BLaER1 treated with 17β-estradiol and CSF1 and Interleukin-3, amounts not matched to agents 10 nM and 100 nM (cell line): ENCODE results near the gene INMT.

ENCODE experiments used
- H3K27ac ChIP-seq, 11 experiments: shearing (Covaris generic); formaldehyde crosslinking; 2 replicates each; pipeline ENCODE4 v1.8.1; 2022
- H3K27me3 ChIP-seq, 11 experiments: shearing (Covaris generic); formaldehyde crosslinking; 2 replicates each; pipeline ENCODE4 v1.8.1; 2022
- H3K36me3 ChIP-seq, 11 experiments: shearing (Covaris generic); formaldehyde crosslinking; 2 replicates each; pipeline ENCODE4 v1.8.1; 2022
- H3K4me1 ChIP-seq, 10 experiments: shearing (Covaris generic); formaldehyde crosslinking; 2 replicates each; pipeline ENCODE4 v1.8.1; 2022
- H3K4me2 ChIP-seq, 11 experiments: shearing (Covaris generic); formaldehyde crosslinking; 2 replicates each; pipeline ENCODE4 v1.8.1; 2022
- H3K4me3 ChIP-seq, 10 experiments: shearing (Covaris generic); formaldehyde crosslinking; 2 replicates each; pipeline ENCODE4 v1.8.1; 2022
- H3K9ac ChIP-seq, 11 experiments: shearing (Covaris generic); formaldehyde crosslinking; 2 replicates each; pipeline ENCODE4 v1.8.1; 2022
- H3K9me3 ChIP-seq, 11 experiments: shearing (Covaris generic); formaldehyde crosslinking; replicated peaks in 1 of 11; 2 replicates each; pipeline ENCODE4 v1.8.1; 2022
- H4K20me1 ChIP-seq, 11 experiments: shearing (Covaris generic); formaldehyde crosslinking; 2 replicates each; pipeline ENCODE4 v1.8.1; 2022
- Cebpa-rat ChIP-seq, 11 experiments: shearing (Covaris generic); IDR thresholded peaks; 2 replicates each; pipeline ENCODE4 v1.8.1; 2022

INMT gene

DNA sequence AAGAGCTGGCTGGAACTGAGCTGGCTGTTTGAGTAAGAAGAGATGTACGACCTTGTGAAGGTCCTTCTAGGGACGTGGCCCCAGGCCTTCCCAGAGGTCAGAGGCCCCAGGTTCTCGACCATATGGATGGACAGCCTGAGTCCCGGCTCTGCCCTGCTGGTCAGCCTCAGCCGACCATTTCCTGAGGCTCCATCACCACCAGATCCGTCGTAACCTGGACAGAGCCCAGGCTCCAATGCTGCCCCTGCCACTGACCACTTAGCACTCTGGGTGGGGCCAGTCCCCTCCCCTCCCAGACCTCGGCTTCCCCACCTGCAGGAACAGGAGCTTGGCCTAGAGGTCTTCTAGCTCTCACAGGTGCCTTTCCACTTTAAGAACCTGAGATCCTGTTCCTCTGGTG, 10.6 kb upstream of the INMT start:
- H3K4me1 ChIP-seq: peaks cover 0 to 21% (median 11%) of the 10 kb centered on the region in 10 experiments; a peak in 14 of 20 replicates
- no peak overlapping the region for H3K27ac ChIP-seq
- no peaks in the 10 kb centered on the region for H3K27me3 ChIP-seq
- H3K4me2 ChIP-seq: no peak overlapping the region
- no peak for TF ChIP-seq Cebpa-rat (IDR thresholded peaks at IDR 0.05)
- no peak overlapping the region for H3K4me3 ChIP-seq
- no peaks in the 10 kb centered on the region for H4K20me1 ChIP-seq
- peaks cover 0 to 10% (median 0%) of the 10 kb centered on the region in 11 experiments; a peak in 5 of 22 replicates for H3K9me3 ChIP-seq
- no peaks in the 10 kb centered on the region for H3K36me3 ChIP-seq
- H3K9ac ChIP-seq: no peak overlapping the region

DNA sequence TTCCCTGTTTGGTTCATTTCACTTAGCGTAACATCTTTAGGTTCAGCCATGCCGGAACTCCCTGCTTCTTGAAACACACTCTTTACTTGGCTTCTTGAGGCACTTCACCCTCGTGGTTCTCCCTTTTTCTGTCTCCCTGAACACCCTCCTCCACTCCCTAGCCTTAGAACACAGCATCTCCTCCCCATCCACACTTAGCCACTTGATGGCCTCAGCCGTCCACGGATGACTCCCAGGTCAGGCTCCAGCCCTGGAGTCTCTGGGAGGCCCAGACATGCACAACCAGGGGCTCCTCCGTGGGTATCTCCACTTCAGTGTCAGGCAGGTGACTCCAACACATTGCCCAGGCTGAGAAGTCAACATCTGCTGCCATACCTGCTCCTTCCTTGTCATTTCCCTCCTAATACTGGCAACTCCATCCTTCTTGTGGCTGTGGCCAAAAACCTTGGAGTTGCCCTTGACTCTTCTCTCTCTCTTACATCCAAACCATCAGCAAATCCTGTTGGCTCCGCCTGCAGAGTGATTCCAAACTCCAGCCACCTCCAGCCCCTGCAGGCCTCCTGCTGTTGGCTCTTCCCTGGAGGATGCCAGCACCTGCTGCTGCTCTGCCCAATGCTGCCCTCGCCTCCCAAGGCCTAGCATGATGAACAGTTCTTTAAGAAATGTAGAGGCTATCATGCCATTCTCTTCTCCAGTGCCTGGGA, 8.4 kb upstream of the INMT start:
- no peak overlapping the region for H3K4me3 ChIP-seq
- no peaks in the 10 kb centered on the region for H3K9me3 ChIP-seq
- peaks cover 0 to 13% (median 3%) of the 10 kb centered on the region in 10 experiments; a peak in 14 of 20 replicates for H3K4me1 ChIP-seq
- H3K27me3 ChIP-seq: no peaks in the 10 kb centered on the region
- H3K36me3 ChIP-seq: no peaks in the 10 kb centered on the region
- no peak overlapping the region for H3K4me2 ChIP-seq
- no peak overlapping the region for H3K27ac ChIP-seq
- no peak overlapping the region for H3K9ac ChIP-seq
- no peak for TF ChIP-seq Cebpa-rat (IDR thresholded peaks at IDR 0.05)
- no peaks in the 10 kb centered on the region for H4K20me1 ChIP-seq

DNA sequence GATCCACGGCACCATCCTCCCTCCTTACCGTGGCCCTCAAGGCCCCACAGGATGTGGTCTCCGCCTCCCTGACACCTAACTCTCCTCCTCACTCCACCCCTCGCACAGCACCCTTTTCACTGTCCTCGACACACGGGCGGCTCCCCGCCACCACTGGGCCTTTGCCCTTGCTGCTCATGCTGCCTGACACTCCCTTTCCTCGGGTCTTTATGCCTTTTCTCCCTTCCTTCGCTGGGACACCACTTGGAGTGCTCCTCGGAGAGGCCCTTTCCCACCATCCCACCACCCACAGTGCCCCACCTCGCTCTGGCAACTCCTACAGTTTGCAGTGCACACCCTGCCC, 7.9 kb upstream of the INMT start:
- Histone ChIP-seq H3K4me3 (no peak overlapping the region), H3K9ac (no peak overlapping the region), H3K27ac (no peak overlapping the region), H3K9me3 (no peaks in the 10 kb centered on the region), H3K4me1 (peaks cover 0 to 8% (median 0%) of the 10 kb centered on the region in 10 experiments; a peak in 5 of 20 replicates), H3K36me3 (no peaks in the 10 kb centered on the region), H4K20me1 (no peaks in the 10 kb centered on the region), H3K27me3 (no peaks in the 10 kb centered on the region), H3K4me2 (no peak overlapping the region)
- no peak for TF ChIP-seq Cebpa-rat (IDR thresholded peaks at IDR 0.05)

DNA sequence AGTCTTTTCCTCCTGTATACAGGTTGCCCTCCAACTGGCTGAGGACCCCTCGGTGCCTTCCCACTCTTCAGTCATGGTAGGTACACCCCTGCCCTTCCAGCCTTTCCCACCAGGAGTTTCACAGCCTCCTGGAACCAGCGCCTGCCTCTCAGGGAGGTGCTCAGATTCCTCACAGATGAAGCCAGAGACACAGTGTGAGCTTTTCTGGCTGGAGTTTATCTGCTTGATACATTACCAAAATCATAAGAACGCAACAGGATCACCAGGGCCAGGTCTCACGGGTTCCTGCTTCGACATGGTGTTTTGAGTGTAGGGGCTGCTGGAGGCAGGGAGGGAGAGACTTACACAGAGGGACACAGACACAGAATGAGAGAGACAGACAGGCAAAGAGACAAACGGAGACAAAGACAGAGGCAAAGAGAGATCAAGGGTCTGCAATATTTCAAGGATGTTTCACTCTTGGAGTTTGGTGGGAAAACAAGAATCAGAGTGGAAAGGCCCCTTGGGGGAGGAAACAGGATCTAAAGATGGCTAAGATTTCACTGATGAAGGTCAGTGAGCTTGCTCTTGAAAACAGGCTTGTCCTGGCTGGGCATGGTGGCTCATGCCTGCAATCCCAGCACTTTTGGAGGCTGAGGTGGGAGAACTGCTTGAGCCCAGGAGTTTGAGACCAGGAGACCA, 6.5 kb upstream of the INMT start:
- Histone ChIP-seq H3K4me3 (no peak overlapping the region), H3K4me1 (peaks cover 0 to 3% (median 0%) of the 10 kb centered on the region in 10 experiments; a peak in 3 of 20 replicates)

DNA sequence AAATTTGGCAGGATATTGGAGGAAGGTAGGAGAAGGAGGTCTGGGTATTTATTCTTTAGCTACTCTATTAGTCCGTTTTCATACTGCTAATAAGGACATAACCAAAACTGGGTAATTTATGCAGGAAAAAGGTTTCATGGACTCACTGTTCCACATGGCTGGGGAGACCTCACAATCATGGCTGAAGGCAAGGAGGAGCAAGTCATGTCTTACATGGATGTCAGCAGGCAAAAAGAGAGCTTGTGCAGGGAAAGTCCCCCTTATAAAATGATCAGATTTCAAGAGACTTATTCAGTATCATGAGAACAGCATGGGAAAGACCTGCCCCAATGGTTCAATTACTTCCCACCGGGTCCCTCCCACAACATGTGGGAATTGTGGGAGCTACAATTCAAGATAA, 1.9 kb upstream of the INMT start:
- no peak overlapping the region for H3K4me3 ChIP-seq
- H3K27me3 ChIP-seq: no peaks in the 10 kb centered on the region
- no peak overlapping the region for H3K9ac ChIP-seq
- TF ChIP-seq Cebpa-rat (IDR thresholded peaks at IDR 0.05): no peak
- H3K4me2 ChIP-seq: no peak overlapping the region
- H3K4me1 ChIP-seq: no peaks in the 10 kb centered on the region
- H4K20me1 ChIP-seq: no peaks in the 10 kb centered on the region
- H3K27ac ChIP-seq: no peak overlapping the region
- H3K9me3 ChIP-seq: peaks cover 4 to 16% (median 13%) of the 10 kb centered on the region in 11 experiments; a peak in 16 of 22 replicates
- no peaks in the 10 kb centered on the region for H3K36me3 ChIP-seq

More for the DNA sequence above, 6.5 kb upstream of the INMT start:
- no peaks in the 10 kb centered on the region for H3K36me3 ChIP-seq
- no peak for TF ChIP-seq Cebpa-rat (IDR thresholded peaks at IDR 0.05)
- H3K27me3 ChIP-seq: no peaks in the 10 kb centered on the region
- H3K27ac ChIP-seq: no peak overlapping the region
- peaks cover 1 to 10% (median 9%) of the 10 kb centered on the region in 11 experiments; a peak in 15 of 22 replicates for H3K9me3 ChIP-seq
- no peak overlapping the region for H3K9ac ChIP-seq
- 0 out of 22 replicates have a peak overlapping the region, but pooled peaks of 1 of the 11 experiments have one; percentile 10 for H3K4me2 ChIP-seq
- H4K20me1 ChIP-seq: no peaks in the 10 kb centered on the region

DNA sequence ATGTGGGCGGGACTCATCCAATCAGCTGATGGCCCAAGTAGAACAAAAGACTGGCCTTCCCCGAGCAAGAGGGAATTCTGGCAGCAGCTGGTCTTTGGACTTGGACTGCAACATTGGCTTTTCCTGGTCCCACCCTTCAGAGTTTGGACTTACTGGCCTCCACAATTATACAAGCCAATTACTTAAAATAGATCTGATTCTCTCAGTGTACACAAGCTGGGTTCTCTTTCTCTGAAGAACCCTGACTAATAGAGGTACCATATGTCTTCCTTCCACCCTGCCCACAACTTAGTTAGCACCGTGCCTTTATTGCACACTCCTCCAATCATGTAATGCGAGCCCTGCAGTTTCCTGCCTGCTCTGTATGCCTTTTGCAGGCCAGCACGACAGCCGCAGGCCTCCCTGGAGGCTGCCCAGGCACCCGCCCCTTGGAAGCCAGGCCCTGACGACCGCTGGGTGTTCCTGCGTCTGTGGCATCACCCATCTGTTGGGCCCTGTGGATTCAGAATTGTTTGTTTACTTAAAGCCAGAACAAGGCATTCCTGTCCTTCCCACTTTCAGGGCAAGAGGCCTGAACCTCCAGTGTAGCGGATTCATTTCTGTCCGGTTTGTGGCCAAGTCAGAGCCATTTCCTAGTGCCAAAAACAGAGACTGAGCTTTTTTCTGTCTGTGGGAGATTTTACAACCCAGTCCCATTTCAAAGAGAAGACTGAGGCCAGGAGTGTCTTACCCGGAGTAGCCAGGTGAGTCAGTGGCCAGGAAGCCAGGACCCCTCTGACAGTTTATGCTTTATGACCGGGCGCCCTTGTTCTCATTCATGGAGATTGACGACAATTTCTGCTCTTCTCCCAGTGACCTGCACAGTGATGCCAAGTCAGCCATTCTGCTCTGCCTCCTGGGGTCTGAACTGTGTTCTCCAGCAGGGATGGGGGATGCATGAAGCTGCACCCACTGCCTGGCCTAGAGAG, 968 bp upstream of the INMT start:
- H3K36me3 ChIP-seq: no peaks in the 10 kb centered on the region
- peaks cover 4 to 16% (median 13%) of the 10 kb centered on the region in 11 experiments; a peak in 16 of 22 replicates for H3K9me3 ChIP-seq
- H4K20me1 ChIP-seq: no peaks in the 10 kb centered on the region
- no peaks in the 10 kb centered on the region for H3K27me3 ChIP-seq
- H3K4me1 ChIP-seq: no peaks in the 10 kb centered on the region
- H3K27ac ChIP-seq: no peak overlapping the region
- H3K4me2 ChIP-seq: no peak overlapping the region
- TF ChIP-seq Cebpa-rat (IDR thresholded peaks at IDR 0.05): no peak
- H3K4me3 ChIP-seq: no peak overlapping the region
- no peak overlapping the region for H3K9ac ChIP-seq

DNA sequence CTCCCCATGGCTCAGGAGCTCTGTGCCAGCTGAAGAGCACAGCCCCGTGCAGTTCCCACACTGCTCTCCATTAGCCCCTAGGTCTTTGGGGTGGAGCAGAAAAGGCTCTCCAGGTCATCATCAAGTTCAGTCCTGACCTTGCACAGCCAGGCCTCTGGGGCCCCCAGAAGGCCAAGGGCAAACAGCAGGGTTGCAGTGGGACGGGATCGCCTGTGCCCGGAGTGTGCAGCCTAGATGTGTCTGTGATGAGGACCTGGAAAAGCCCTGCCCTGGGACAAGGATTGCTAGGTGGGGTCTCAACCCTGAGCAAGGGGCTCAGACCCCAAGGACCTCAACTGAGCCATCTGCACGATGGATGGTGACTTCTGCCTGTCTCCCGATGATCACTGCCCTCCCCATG, 549 bp downstream of the INMT start:
- Histone ChIP-seq H3K27me3 (no peaks in the 10 kb centered on the region), H3K4me1 (no peaks in the 10 kb centered on the region), H3K27ac (no peak overlapping the region), H4K20me1 (no peaks in the 10 kb centered on the region), H3K36me3 (no peaks in the 10 kb centered on the region), H3K4me2 (no peak overlapping the region), H3K9me3 (peaks cover 4 to 16% (median 13%) of the 10 kb centered on the region in 11 experiments; a peak in 16 of 22 replicates), H3K4me3 (no peak overlapping the region), H3K9ac (no peak overlapping the region)
- TF ChIP-seq Cebpa-rat (IDR thresholded peaks at IDR 0.05): no peak

DNA sequence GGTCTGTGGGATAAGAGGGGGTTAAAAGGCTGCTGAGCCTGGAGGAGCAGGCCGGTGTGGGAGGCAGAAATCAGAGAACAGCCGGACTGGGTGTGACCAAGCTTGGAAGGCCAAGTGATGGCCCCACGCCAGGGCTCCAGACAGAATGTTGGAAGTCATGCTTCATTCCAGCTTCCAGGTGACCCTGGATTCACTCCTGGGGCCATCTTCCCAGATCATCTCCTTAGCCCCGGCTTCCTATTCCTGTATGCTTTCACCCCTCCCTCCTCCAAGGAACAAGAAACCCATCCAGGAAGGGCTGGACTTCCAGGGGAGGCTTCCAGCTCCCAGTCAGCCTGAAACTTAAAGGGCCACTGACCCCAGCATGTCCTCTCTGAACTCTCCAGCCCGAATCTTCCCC, 1.0 kb downstream of the INMT start:
- Histone ChIP-seq H3K27me3 (no peaks in the 10 kb centered on the region), H4K20me1 (no peaks in the 10 kb centered on the region), H3K9ac (no peak overlapping the region), H3K36me3 (no peaks in the 10 kb centered on the region), H3K4me1 (no peaks in the 10 kb centered on the region), H3K4me3 (no peak overlapping the region), H3K4me2 (no peak overlapping the region), H3K9me3 (peaks cover 4 to 16% (median 13%) of the 10 kb centered on the region in 11 experiments; a peak in 16 of 22 replicates), H3K27ac (no peak overlapping the region)
- no peak for TF ChIP-seq Cebpa-rat (IDR thresholded peaks at IDR 0.05)
